T-helper 22 cell (primary cell): ENCODE measurements around the gene PSG2.
"Not testable (repeated sequence)": the region's sequence is repeated elsewhere in the genome, so short reads cannot be mapped to it uniquely, and the experiment has no call there.

ENCODE experiments used
- DNase-seq: peaks from one replicate; pipeline ENCODE4 v3.0.0-alpha.2; 2020; ENCODE audit warnings: low read depth

PSG2 gene

DNA sequence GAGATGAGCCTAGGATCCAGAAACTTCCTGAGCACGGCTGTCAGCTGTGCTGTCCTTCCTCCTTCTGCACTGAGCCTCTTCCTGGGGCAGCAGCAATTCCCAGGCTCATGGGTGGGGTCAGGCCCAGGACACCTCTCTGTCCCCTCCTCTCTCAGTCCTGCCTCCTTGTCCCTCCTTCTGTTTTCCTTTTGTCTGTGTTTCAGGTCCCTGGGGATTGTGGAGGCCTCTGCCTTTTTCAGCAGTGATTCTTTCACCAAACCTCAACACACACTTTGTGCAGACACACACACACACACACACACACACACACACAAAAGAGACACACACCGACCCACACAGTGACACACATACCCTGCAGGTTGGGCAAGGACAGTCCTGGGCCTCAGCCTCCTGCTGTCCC, at the start of gene PSG2:
Gene PSG2 (minus strand): TSS at position 101 of the 400 bp plus-strand sequence. CDS start 132 bp downstream, outside the sequence.
- not testable (repeated sequence) for DNase-seq

DNA sequence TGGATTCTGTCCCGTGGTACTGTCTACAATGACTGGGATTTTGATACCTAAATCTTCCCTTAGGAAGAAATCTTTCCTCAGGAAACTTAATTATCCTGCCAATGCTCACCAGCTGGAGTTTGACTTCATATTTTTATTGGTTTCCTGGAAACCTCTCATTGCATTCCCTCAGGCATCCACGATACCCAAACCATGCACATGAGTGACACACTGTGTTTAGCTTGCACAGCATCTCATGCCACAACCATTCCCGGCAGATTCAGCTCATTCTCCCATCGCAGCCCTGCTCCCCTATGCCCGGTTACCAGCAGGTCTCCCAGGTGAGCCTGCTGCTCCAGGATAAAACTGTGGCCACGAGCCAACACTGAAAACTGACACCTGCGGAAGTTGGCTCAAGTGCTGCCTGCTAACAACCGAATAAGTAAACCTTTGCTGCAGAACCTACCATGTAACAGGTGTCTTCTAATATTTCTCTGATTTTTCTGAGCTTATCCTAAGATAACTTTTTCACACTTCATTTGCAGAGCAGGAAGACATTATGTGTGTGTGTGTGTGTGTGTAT, 48.9 kb upstream of the PSG2 start:
- DNase-seq = not testable (repeated sequence)

GRCh38 chr19:43129197-43129596, 46.7 kb upstream of the PSG2 start:
- DNase-seq = not testable (repeated sequence)

GRCh38 chr19:43127336-43127735, 44.8 kb upstream of the PSG2 start:
- not testable (repeated sequence) for DNase-seq

DNA sequence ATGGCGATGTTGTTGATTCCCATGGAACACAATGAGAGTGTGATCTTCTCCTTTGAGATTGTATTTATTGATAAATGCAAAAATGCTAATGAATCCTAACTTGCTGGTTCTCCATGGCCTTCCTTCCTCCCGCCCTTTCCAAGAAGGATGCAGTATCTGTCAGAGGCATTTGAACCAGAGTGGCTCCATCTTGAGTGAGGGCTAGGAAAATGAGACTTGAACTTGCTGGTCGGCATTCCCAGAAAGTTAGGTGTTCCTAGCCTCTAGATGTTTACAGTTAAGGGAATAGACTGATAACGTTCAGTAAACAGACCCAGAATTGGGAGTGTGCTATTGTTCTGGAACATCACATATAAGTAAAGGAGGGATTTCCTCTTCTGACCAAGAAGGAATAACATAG, 44.2 kb upstream of the PSG2 start:
- DNase-seq = no peak

- no peak for DNase-seq
Observed at GRCh38 chr19:43124360-43124759, 41.9 kb upstream of the PSG2 start.

DNA sequence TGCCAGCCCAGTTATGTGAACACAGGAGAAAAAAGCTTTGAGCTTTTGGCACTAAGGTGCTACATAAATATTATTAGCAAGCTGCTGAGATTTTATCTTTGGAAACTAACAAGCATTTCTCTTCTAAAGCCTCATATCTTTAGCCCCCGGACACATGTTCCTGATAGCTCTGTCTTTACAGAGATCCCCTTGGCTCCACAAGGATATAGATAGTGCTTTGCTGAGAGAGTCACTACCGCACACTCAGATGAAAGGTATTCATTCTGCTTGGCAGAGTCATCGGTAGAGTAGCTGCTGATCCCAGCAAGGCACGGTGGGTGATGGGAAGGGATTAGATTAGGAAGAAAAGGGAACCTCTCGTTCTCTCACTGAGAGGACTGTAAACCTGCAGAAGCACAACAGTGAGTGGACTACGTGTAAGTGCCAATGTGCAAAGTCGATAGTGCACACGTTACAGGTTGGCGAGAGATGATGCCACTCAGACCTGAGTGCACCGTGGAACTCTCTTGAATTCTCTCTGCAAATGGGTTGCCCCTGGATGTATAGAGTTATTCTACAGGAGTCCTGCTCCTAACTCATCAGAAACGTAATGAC, 38.0 kb upstream of the PSG2 start:
- not testable (repeated sequence) for DNase-seq

GRCh38 chr19:43119526-43119925, 37.0 kb upstream of the PSG2 start:
- not testable (repeated sequence) for DNase-seq

GRCh38 chr19:43116421-43116820, 33.9 kb upstream of the PSG2 start:
- DNase-seq = not testable (repeated sequence)

- DNase-seq = not testable (repeated sequence)
Observed at GRCh38 chr19:43115548-43115947, 33.0 kb upstream of the PSG2 start.

GRCh38 chr19:43115064-43115463, 32.6 kb upstream of the PSG2 start:
- DNase-seq = not testable (repeated sequence)

GRCh38 chr19:43114626-43115025, 32.1 kb upstream of the PSG2 start:
- not testable (repeated sequence) for DNase-seq

DNA sequence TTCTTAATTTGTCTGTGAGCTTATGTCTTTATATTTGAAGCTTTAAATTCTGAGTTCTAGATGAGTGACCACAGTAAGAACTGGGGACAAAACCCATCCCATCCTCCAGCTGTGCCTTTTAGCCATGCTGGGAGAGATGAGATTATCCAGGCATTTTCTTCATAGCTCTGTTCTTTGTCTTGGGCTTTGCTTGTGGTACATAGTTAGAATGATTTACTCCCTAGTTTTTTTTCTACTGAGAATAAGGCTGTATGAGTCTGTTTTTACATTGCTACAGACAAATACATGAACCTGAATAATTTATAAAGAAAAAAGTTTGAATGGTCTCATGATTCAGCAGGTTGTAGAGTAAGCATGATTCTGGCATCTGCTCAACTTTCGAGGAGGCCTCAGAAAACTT, 24.9 kb upstream of the PSG2 start:
- DNase-seq = not testable (repeated sequence)

DNA sequence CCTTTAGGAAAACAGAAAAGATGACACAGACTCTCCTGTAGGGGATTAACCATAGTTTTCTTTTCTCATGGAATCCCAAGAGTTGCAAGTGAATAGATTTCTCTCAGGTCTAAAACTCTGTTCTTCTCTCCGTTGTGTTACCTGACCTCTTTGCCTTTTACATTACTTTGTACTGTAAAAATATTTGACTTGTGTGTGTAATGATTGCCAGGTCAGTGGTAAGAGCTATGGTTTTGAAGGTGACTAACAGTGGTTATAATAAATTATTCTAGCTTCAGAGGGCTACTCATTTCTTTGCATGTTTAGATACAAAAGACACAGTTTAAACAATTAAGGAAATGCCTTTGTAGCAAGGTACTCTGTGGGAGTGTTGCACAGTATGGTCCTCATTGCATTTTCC, 23.0 kb upstream of the PSG2 start:
- DNase-seq = no peak

DNA sequence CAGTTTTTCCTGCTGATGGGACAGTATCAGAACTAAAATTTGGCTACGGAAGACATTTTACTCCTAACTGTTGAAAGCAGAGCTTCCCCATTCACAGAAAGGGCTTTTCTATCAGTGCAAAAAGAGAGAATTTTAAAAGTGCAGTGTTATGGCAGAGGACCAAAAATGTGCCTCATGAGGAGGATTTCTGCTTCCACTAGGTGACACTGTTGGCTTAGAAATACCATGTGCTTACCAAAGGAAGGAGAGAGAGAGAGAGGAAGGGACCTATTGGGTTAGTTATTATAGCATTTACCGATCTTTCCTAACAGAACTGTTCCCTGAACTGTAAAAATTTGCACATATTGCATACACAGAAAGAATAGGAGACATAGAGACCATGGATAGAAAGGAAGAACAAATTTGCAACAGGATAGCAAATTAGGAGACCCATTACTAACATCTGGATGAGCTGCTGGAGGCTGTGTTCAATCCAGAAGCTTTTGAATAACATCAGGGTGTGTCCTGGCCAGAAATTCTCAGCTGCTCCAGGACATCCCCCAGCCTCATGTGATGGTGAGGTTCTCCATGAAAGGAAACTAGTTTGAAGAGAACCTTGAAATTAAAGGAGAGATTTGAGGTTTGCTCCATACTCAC, 21.8 kb upstream of the PSG2 start:
- DNase-seq = not testable (repeated sequence)

GRCh38 chr19:43101950-43102349, 19.4 kb upstream of the PSG2 start:
- no peak for DNase-seq

GRCh38 chr19:43098416-43098815, 15.9 kb upstream of the PSG2 start:
- not testable (repeated sequence) for DNase-seq

- DNase-seq = not testable (repeated sequence)
Observed at GRCh38 chr19:43087702-43088340, 5.3 kb upstream of the PSG2 start.

- DNase-seq = not testable (repeated sequence)
Observed at GRCh38 chr19:43085796-43086530, 3.5 kb upstream of the PSG2 start.

DNA sequence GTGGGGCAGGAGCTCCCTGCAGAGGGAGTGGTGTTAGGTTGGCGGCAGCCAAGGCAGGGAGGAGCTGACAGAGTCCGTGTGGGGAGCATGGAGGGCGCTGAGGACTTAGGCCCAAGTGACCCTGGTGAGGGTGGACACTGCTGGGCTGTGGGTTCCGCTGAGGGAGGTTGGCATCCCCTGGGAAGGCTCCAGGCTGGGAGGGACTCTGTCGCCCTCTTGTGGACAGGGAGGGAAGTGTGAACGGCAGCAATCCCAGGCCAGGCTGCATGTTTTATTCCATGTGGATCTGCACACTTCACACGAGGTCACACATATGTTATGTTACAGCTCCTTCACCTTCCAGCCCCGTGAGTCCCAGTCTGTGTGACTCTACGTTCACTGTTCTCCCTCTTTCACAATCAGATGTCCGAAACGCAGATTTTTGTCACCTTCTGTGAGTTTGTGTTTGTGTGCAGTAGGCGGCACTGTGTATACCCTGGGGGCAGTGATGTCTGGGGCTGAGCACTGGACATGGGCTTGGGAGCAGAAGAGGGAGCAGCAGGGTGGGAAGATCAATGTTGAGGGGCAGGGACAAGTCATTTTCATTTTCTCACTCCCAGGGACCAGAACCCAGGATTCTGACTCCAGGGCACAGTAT, 1.8 kb upstream of the PSG2 start:
- DNase-seq = not testable (repeated sequence)

DNA sequence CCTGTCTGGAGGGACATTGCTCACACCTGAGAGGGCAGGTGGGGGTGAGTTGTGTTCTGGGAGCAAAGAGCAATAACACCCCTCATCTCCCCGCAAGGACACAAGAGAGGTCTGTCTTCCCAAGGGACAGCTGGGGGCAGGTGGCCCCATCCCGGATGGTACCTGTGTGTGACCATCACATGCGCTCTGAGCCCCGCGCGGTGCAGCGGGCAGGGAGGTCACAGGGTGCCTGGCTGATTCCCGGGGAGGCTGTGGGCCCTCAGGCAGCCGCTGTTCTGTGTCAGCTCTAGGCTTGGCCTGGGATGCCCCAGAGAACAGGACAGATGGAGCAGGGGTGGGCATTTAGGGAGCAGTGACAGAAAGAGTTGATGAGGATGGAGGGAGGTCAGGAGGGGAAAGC, 1.2 kb upstream of the PSG2 start:
- not testable (repeated sequence) for DNase-seq

- no peak for DNase-seq
Observed at GRCh38 chr19:43078311-43078710, 4.2 kb downstream of the PSG2 start.
